Measurements from ENCODE around the gene PLEKHB2. TPM values are rescaled to one million over a fixed set of nuclear protein-coding genes. Genes with fewer than 3 reads are reported as not detected.
A peak's percentile ranks its signal among the peaks of the same experiment; 100 is the strongest.
"Not testable (repeated sequence)": the region's sequence is repeated elsewhere in the genome, so short reads cannot be mapped to it uniquely, and the experiment has no call there.

The PLEKHB2 gene
- 10 to 100 TPM in 11 of 12 donors, not detected in 1; 21.4 to 29.1 (median 26.7) TPM for polyA plus RNA-seq (ENCODE audit: insufficient read length in 12 of 12)
- long read RNA-seq, donor 1, full-length matches to known transcripts, result 7 of 23 reads
- long read RNA-seq, donor 1, partial matches to known transcripts, result 0 of 23 reads
- long read RNA-seq, donor 1, other reads (novel, unspliced or antisense), result 16 of 23 reads
- long read RNA-seq, donor 2, full-length matches to known transcripts, result 4 of 13 reads
- long read RNA-seq, donor 2, partial matches to known transcripts, result 0 of 13 reads
- long read RNA-seq, donor 2, other reads (novel, unspliced or antisense), result 9 of 13 reads
- long read RNA-seq, donor 3, partial matches to known transcripts, result 0 of 2 reads
- long read RNA-seq, donor 3, other reads (novel, unspliced or antisense), result 0 of 2 reads
- long read RNA-seq, donor 4, result 0 reads
- long read RNA-seq, donor 5, full-length matches to known transcripts, result 4 of 4 reads
- long read RNA-seq, donor 5, partial matches to known transcripts, result 0 of 4 reads
- long read RNA-seq, donor 5, other reads (novel, unspliced or antisense), result 0 of 4 reads
- long read RNA-seq, donor 6, full-length matches to known transcripts, result 3 of 3 reads
- long read RNA-seq, donor 6, partial matches to known transcripts, result 0 of 3 reads
- long read RNA-seq, donor 6, other reads (novel, unspliced or antisense), result 0 of 3 reads
- long read RNA-seq, donor 7, result 0 reads
- long read RNA-seq, donor 8, partial matches to known transcripts, result 0 of 13 reads
- long read RNA-seq, donor 8, other reads (novel, unspliced or antisense), result 11 of 13 reads
- long read RNA-seq, donor 9, partial matches to known transcripts, result 0 of 2 reads
- long read RNA-seq, donor 9, other reads (novel, unspliced or antisense), result 0 of 2 reads
- long read RNA-seq, donor 10, full-length matches to known transcripts, result 1 of 8 reads
- long read RNA-seq, donor 10, partial matches to known transcripts, result 0 of 8 reads
- long read RNA-seq, donor 10, other reads (novel, unspliced or antisense), result 7 of 8 reads
- long read RNA-seq, donor 11, partial matches to known transcripts, result 0 of 9 reads
- long read RNA-seq, donor 11, other reads (novel, unspliced or antisense), result 8 of 9 reads

DNA sequence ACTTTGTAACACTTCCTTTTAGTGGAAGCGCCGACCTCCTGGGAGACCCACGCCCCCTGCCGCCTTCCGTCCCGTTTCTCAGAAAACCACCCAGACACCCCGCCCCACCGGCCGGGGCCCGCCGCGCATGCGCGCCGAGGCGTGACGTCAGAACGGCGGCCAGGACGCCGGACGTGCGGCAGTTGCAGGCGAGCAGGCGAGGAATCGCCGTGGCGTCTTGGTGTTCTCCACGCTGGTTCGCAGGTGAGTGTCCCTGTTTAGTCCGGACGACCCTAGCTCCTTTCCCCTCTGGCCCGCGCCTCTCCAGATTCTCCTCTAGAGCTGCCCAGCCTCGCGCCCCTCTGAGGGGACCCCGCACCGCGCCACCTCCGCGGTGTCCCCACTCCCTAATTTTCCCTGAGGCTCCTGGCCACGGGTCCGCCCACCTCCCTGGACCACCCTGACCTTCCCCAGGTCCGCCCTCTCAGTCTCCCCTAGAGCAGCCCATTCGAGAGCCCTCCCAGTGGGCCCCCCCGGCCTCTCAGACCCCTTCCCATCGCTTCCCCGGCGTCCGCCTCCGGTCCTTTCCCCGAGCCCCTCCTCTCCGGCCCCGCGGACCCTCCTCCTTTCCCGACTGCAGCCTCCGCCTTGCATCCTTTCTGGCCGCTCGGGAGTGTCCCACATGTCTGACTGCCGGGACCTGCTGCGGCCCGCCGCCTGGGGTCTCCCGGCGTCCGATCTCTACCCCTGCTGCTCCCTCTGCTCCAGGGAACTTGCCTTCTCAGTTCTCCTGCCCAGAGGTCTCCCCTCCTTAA is at the start of gene PLEKHB2:
Gene PLEKHB2, plus strand, starts transcription at position 181 of the 794 bp plus-strand sequence. CDS start 15,606 bp downstream, outside the sequence.
- peak; percentile 95 for DNase-seq

GRCh38 chr2:131056204-131056931 is 48.8 kb upstream of the PLEKHB2 start:
- DNase-seq, result no peak

DNA sequence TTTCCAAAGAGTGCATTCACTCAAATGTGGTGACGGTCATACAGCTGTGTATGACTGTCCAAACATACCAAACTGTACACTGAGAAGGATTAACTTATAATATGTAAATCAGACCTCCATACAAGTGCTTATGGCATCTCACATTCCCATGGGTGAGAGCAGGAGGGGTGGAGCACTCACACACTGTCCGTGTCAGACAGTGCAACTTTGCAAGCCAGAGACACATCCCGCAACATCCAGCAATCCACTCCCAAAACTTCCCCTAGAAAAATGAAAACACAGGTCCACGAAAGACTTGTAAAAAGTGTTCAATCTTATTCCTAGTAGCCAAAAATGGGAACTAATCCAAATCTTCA is 48.2 kb upstream of the PLEKHB2 start:
- DNase-seq, result no peak

GRCh38 chr2:131058214-131058843 is 46.8 kb upstream of the PLEKHB2 start:
- peak; percentile 67 for DNase-seq

DNA sequence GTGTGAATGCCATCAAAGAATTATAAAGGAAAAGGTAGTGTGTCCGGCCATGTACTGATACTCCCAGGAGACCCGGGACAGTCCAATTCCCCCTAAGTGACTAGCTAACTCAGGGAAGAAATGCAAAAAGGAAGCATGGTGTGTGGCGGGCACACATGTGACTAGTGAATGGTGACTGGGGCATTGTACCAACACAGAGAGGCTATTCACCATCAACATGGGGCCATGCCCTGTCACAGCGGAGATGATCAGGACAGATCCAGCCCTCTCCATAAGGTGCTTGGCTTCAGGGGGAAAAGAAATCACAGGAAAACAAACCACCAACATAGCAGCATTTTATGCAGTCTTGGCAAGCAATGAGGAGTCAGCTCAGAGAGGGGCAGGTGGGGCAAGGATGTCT is 46.2 kb upstream of the PLEKHB2 start:
- DNase-seq, result no peak

GRCh38 chr2:131063501-131064283 is 41.4 kb upstream of the PLEKHB2 start:
- DNase-seq, result no peak

GRCh38 chr2:131064589-131065512 is 40.3 kb upstream of the PLEKHB2 start:
- DNase-seq, result no peak

DNA sequence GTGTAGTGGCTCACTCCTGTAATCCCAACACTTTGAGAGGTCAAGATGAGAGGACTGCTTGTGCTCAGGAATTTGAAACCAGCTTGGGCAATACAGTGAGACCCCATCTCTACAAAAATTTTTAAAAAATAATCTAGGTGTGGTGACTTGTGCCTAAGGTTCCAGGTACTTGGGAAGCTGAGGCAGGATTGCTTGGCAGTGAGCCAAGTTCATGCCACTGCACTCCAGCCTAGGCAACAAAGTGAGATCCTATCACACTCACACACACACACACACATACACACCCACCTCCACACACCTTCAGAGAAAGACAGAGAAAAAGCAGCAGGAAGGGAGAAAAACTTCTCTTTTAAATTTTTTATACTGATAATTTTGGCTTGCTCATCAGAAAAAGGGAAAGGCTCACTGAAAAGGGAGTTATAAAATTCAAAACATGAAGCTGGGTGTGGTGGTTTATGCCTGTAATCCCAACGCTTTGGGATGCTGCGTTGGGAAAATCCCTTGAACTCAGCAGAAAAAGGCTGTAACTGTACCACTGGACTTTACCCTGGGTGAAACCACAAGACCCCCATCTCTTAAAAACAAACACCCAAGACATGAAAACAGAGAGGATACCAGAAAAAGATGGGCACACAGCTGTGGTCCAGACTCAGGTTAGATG is 37.5 kb upstream of the PLEKHB2 start:
- no peak for DNase-seq

DNA sequence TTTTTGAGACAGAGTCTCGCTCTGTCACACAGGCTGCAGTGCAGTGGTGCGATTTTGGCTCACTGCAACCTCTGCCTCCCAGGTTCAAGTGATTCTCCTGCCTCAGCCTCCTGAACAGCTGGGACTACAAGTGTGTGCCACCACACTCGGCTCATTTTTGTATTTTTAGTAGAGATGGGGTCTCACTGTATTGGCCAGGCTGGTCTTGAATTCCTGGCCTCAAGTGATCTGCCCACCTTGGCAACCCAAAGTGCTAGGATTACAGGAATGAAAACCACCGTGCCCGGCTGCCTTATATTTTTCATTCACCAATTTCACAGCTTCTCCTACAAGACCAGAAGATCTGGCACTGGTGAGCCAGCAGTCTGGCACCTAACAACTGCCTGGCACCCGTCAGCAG is 37.0 kb upstream of the PLEKHB2 start:
- not testable (repeated sequence) for DNase-seq

GRCh38 chr2:131075578-131075977 is 29.6 kb upstream of the PLEKHB2 start:
- DNase-seq, result not testable (repeated sequence)

DNA sequence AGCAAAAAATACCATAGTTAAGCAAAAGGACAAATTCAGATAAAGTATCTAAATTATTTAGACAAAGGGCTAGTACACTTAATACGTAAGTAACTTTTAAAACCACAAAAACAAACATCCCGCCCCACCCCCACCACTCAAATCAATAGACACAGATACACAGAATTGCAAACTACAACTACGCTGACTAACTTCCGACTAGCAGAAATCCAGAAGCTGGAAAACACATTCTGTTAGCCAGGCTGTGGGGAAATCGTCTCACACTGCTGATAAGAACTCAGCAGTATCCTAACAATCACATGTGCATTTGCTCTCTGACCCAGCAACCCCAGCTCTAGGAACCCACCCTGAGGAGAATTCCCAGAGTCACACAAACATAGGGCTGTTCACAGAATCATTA is 28.4 kb upstream of the PLEKHB2 start:
- DNase-seq, result no peak

DNA sequence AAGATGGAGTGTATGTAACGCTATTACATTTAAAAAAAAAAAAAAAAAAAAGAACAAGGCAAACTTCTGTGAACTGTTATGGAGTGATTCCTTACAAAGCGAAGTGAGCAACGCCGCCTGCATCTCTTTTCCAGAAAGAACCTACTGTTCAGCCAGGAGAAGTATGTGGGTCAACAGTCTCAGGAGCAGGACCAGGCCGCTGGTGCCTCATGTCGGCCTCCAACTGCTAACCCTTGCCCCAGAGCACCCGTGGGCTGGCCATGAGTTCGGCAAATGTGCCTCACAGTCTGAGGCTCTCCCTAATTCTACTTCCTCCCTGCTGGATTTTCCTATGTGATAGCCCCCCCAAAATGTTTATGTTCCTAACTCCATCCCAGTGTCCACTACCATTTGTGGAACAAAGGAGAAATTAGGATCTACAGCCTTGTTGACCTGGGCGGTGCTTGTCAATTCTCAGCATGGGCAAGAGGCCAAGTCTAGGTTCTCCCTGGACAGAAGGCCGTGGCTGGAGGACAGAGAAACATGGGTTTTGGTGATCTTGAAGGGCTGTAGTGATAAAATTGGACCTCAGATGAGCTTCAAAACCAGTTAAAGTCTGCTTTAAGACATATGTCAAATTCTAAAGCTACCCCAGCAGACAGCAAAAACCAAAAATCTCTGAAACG is 27.8 kb upstream of the PLEKHB2 start:
- DNase-seq, result no peak

GRCh38 chr2:131077966-131078365 is 27.2 kb upstream of the PLEKHB2 start:
- no peak for DNase-seq

GRCh38 chr2:131079931-131080330 is 25.2 kb upstream of the PLEKHB2 start:
- not testable (repeated sequence) for DNase-seq

DNA sequence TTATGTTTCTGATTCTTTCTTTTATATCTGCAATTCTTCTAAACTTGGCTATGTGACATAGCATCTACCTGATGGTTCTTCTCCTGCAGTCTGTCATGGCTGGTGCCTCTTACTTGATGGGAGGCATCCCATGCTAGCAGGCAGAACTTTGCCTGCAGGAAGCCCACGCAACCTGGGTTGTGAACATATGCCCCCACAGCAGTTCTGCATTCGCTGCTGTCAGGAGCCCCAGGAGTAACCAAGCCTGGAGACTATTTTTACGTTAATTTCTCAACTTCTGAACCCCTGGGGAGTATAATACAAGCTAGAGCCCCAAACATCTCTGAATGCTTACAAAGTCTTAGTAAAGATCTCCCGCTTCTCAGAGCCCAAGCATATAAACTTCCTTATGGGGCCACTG is 23.9 kb upstream of the PLEKHB2 start:
- DNase-seq, result no peak

GRCh38 chr2:131085646-131086045 is 19.5 kb upstream of the PLEKHB2 start:
- no peak for DNase-seq

- DNase-seq, result peak; percentile 19
Measured at GRCh38 chr2:131092458-131093005, 12.6 kb upstream of the PLEKHB2 start.

Measured in muscle of arm (tissue), 14 donors.